BLaER1 treated with 17β-estradiol and CSF1 and Interleukin-3, amounts not matched to agents 10 nM and 100 nM (cell line): ENCODE results near the gene LAGE3.

Experiments used
- H3K27ac ChIP-seq, 11 experiments: shearing (Covaris generic); formaldehyde crosslinking; 2 replicates each; pipeline ENCODE4 v1.8.1; 2022
- H3K27me3 ChIP-seq, 11 experiments: shearing (Covaris generic); formaldehyde crosslinking; 2 replicates each; pipeline ENCODE4 v1.8.1; 2022
- H3K36me3 ChIP-seq, 11 experiments: shearing (Covaris generic); formaldehyde crosslinking; 2 replicates each; pipeline ENCODE4 v1.8.1; 2022
- H3K4me1 ChIP-seq, 10 experiments: shearing (Covaris generic); formaldehyde crosslinking; 2 replicates each; pipeline ENCODE4 v1.8.1; 2022
- H3K4me2 ChIP-seq, 11 experiments: shearing (Covaris generic); formaldehyde crosslinking; 2 replicates each; pipeline ENCODE4 v1.8.1; 2022
- H3K4me3 ChIP-seq, 10 experiments: shearing (Covaris generic); formaldehyde crosslinking; 2 replicates each; pipeline ENCODE4 v1.8.1; 2022
- H3K9ac ChIP-seq, 11 experiments: shearing (Covaris generic); formaldehyde crosslinking; 2 replicates each; pipeline ENCODE4 v1.8.1; 2022
- H3K9me3 ChIP-seq, 11 experiments: shearing (Covaris generic); formaldehyde crosslinking; replicated peaks in 1 of 11; 2 replicates each; pipeline ENCODE4 v1.8.1; 2022
- H4K20me1 ChIP-seq, 11 experiments: shearing (Covaris generic); formaldehyde crosslinking; 2 replicates each; pipeline ENCODE4 v1.8.1; 2022
- Cebpa-rat ChIP-seq, 11 experiments: shearing (Covaris generic); IDR thresholded peaks; 2 replicates each; pipeline ENCODE4 v1.8.1; 2022

Gene LAGE3

DNA sequence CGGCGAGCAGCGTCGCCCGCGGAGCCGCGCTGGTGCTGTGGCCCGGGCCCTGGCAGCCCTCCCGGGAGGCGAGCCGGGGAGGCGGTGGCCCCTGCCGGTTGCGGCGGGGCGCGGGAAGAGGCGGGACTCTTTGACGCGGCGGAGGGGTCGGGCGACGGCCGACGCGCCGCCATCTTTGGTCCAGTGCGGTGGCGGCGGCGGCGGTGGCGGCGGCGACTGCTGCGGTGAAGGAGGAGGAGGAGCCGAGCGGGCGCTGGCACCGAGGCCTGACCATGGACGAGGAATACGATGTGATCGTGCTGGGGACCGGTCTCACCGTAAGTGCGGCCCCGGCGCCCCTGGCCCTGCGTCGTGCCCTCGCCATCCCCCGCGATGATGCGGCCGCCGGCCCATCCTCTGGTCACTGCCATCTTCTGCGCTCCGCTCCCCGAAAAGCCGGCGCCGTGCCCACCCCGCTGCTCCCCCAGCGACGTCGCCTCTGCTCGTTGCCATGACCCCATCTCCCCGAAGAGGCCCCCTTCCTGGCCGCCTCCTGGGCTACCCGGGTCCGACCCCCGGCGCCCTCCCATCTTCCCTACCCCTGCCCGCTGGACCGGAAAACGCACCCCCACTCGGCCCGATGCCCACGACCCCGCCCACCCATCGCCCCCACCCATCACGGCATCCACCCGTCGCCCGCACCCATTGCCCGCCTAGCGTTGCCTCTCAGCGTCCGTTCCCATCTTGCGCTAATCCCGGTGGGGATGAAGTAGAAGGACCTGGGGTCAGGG, 41.9 kb downstream of the LAGE3 start, which contains the start of gene GDI1:
Gene GDI1 (plus strand): TSS at position 172 of the 770 bp plus-strand sequence. CDS start 101 bp downstream, at position 273.
- H3K4me2 ChIP-seq = peak within 1 kb of the TSS; percentile 79 to 90 (median 86)
- peak within 1 kb of the TSS; percentile 73 to 90 (median 86); a peak in 21 of 22 replicates for H3K27ac ChIP-seq
- H3K9ac ChIP-seq = peak within 1 kb of the TSS; percentile 79 to 89 (median 84)
- H4K20me1 ChIP-seq = peaks cover 5 to 81% (median 52%) of the 10 kb centered on the region in 11 experiments; a peak in 20 of 22 replicates
- H3K9me3 ChIP-seq = peaks cover 0 to 29% (median 12%) of the 10 kb centered on the region in 11 experiments; a peak in 12 of 22 replicates
- peaks cover 3 to 51% (median 33%) of the 10 kb centered on the region in 11 experiments; a peak in 16 of 22 replicates for H3K27me3 ChIP-seq
- H3K4me1 ChIP-seq = peaks cover 13 to 40% (median 22%) of the 10 kb centered on the region in 10 experiments; a peak in 19 of 20 replicates
- TF ChIP-seq Cebpa-rat (IDR thresholded peaks at IDR 0.05) = no peak
- peaks cover 20 to 74% (median 56%) of the 10 kb centered on the region in 11 experiments; a peak in 21 of 22 replicates for H3K36me3 ChIP-seq
- peak within 1 kb of the TSS; percentile 66 to 83 (median 77) for H3K4me3 ChIP-seq

- TF ChIP-seq Cebpa-rat (IDR thresholded peaks at IDR 0.05) = no peak
- Histone ChIP-seq H3K9ac (peak overlapping the region; percentile 79 to 89 (median 84)), H3K27me3 (peaks cover 3 to 50% (median 31%) of the 10 kb centered on the region in 11 experiments; a peak in 16 of 22 replicates), H3K27ac (peak overlapping the region; percentile 73 to 90 (median 86); a peak in 21 of 22 replicates), H3K36me3 (peaks cover 22 to 73% (median 54%) of the 10 kb centered on the region in 11 experiments; a peak in 21 of 22 replicates), H3K4me1 (peaks cover 13 to 47% (median 27%) of the 10 kb centered on the region in 10 experiments; a peak in 19 of 20 replicates), H3K4me2 (peak overlapping the region; percentile 51 to 83 (median 70)), H4K20me1 (peaks cover 5 to 81% (median 52%) of the 10 kb centered on the region in 11 experiments; a peak in 20 of 22 replicates), H3K9me3 (peaks cover 0 to 29% (median 12%) of the 10 kb centered on the region in 11 experiments; a peak in 12 of 22 replicates), H3K4me3 (peak overlapping the region; percentile 66 to 83 (median 77))
These were observed 42.6 kb downstream of the LAGE3 start for GRCh38 chrX:154436374-154436982.

GRCh38 chrX:154435171-154435733, 43.8 kb downstream of the LAGE3 start:
- H3K27me3 ChIP-seq = peaks cover 3 to 55% (median 31%) of the 10 kb centered on the region in 11 experiments; a peak in 16 of 22 replicates
- peaks cover 23 to 54% (median 39%) of the 10 kb centered on the region in 10 experiments for H3K4me1 ChIP-seq
- no peak overlapping the region for H3K4me2 ChIP-seq
- H4K20me1 ChIP-seq = peaks cover 5 to 77% (median 46%) of the 10 kb centered on the region in 11 experiments; a peak in 19 of 22 replicates
- no peak for TF ChIP-seq Cebpa-rat (IDR thresholded peaks at IDR 0.05)
- peaks cover 15 to 63% (median 47%) of the 10 kb centered on the region in 11 experiments; a peak in 21 of 22 replicates for H3K36me3 ChIP-seq
- peaks cover 0 to 25% (median 12%) of the 10 kb centered on the region in 11 experiments; a peak in 12 of 22 replicates for H3K9me3 ChIP-seq
- H3K27ac ChIP-seq = no peak overlapping the region
- no peak overlapping the region for H3K9ac ChIP-seq
- H3K4me3 ChIP-seq = no peak overlapping the region

DNA sequence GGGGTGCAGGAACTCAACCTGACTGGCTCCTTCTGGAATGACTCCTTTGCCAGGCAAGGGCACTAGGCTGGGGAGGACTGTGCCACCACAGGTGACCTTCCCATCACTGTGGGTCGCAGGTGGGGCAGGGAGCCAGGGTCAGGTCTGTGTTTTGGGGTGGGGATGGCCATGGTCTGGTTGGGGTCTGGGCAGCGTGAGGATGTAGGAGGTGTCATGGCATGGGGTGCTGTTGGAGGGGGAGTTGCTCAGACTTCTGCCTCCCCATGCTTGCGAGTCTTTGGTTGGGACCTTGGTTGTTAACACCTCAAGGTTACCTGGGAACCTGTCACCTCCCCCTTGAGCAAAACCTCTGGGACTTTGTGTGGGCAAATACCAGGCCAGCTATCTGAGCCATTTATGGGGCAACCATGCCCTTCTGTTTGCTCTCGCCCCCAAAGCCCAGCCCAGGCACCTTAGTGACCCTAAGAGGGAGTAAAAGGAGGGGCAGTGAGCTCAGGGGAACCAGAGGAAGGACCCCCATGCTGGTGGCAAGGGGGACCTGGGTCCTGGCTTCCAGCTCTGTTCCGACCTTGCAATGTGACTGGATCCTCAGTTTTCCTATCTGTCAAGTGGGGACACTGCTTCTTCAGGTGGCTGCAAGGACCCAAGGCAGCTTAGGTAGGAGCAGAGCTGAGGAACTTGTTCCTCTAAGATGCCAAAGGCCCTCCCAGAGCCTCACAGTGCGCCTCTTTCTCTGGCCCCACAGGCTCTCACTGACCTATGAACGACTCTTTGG, 44.5 kb downstream of the LAGE3 start:
- Histone ChIP-seq H3K36me3 (peaks cover 13 to 56% (median 46%) of the 10 kb centered on the region in 11 experiments; a peak in 21 of 22 replicates), H3K9me3 (peaks cover 0 to 25% (median 12%) of the 10 kb centered on the region in 11 experiments; a peak in 12 of 22 replicates), H3K27ac (no peak overlapping the region), H3K27me3 (peaks cover 3 to 55% (median 31%) of the 10 kb centered on the region in 11 experiments; a peak in 16 of 22 replicates), H3K9ac (no peak overlapping the region), H4K20me1 (peaks cover 5 to 71% (median 41%) of the 10 kb centered on the region in 11 experiments; a peak in 19 of 22 replicates), H3K4me3 (no peak overlapping the region), H3K4me1 (peaks cover 27 to 61% (median 46%) of the 10 kb centered on the region in 10 experiments), H3K4me2 (peak overlapping the region in 1 of 11 experiments; percentile 7; a peak in 1 of 22 replicates)
- no peak for TF ChIP-seq Cebpa-rat (IDR thresholded peaks at IDR 0.05)

GRCh38 chrX:154433605-154434004, 45.5 kb downstream of the LAGE3 start:
- Histone ChIP-seq H3K4me2 (0 out of 22 replicates have a peak overlapping the region, but pooled peaks of 1 of the 11 experiments have one; percentile 7), H3K36me3 (peaks cover 9 to 48% (median 42%) of the 10 kb centered on the region in 11 experiments; a peak in 21 of 22 replicates), H3K27ac (no peak overlapping the region), H3K4me1 (peaks cover 27 to 54% (median 44%) of the 10 kb centered on the region in 10 experiments), H3K9me3 (peaks cover 0 to 29% (median 14%) of the 10 kb centered on the region in 11 experiments; a peak in 16 of 22 replicates), H4K20me1 (peaks cover 5 to 62% (median 33%) of the 10 kb centered on the region in 11 experiments; a peak in 19 of 22 replicates), H3K4me3 (no peak overlapping the region), H3K9ac (peak overlapping the region in 1 of 11 experiments; percentile 14; a peak in 1 of 22 replicates), H3K27me3 (peaks cover 3 to 55% (median 31%) of the 10 kb centered on the region in 11 experiments; a peak in 16 of 22 replicates)
- TF ChIP-seq Cebpa-rat (IDR thresholded peaks at IDR 0.05) = no peak

DNA sequence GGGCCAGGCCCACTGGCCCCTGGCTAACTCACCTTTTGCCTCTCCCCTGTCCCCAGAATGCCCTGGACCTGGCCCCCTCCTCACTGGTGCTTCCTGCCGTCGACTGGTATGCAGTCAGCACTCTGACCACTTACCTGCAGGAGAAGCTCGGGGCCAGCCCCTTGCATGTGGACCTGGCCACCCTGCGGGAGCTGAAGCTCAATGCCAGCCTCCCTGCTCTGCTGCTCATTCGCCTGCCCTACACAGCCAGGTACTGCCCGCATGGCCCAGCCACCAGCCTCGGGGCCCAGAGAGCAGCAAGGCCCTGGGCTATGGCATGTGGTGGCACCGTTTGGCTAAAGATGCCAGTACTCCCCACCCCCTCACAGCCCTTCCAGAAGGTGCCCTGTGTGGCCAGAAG, 46.9 kb downstream of the LAGE3 start:
- H3K4me2 ChIP-seq = peak overlapping the region in 6 of 11 experiments; percentile 64 to 88 (median 78); a peak in 11 of 22 replicates
- TF ChIP-seq Cebpa-rat (IDR thresholded peaks at IDR 0.05) = no peak
- peaks cover 20 to 53% (median 46%) of the 10 kb centered on the region in 10 experiments for H3K4me1 ChIP-seq
- peak overlapping the region in 6 of 11 experiments; percentile 14 to 81 (median 50); a peak in 8 of 22 replicates for H3K9ac ChIP-seq
- H3K9me3 ChIP-seq = peaks cover 0 to 31% (median 21%) of the 10 kb centered on the region in 11 experiments; a peak in 16 of 22 replicates
- peaks cover 3 to 55% (median 28%) of the 10 kb centered on the region in 11 experiments; a peak in 16 of 22 replicates for H3K27me3 ChIP-seq
- peaks cover 9 to 48% (median 42%) of the 10 kb centered on the region in 11 experiments; a peak in 21 of 22 replicates for H3K36me3 ChIP-seq
- H3K4me3 ChIP-seq = peak overlapping the region in 2 of 10 experiments; percentile 17 to 76; a peak in 3 of 20 replicates
- H3K27ac ChIP-seq = peak overlapping the region in 8 of 11 experiments; percentile 39 to 84 (median 64); a peak in 12 of 22 replicates
- H4K20me1 ChIP-seq = peaks cover 0 to 55% (median 23%) of the 10 kb centered on the region in 11 experiments; a peak in 14 of 22 replicates

GRCh38 chrX:154431341-154431740, 47.7 kb downstream of the LAGE3 start:
- H3K9me3 ChIP-seq = peaks cover 0 to 31% (median 19%) of the 10 kb centered on the region in 11 experiments; a peak in 16 of 22 replicates

More at GRCh38 chrX:154431341-154431740, 47.7 kb downstream of the LAGE3 start:
- peaks cover 0 to 55% (median 23%) of the 10 kb centered on the region in 11 experiments; a peak in 14 of 22 replicates for H4K20me1 ChIP-seq
- H3K4me1 ChIP-seq = peaks cover 20 to 58% (median 49%) of the 10 kb centered on the region in 10 experiments
- H3K9ac ChIP-seq = peak overlapping the region; percentile 23 to 85 (median 58); a peak in 15 of 22 replicates
- peaks cover 9 to 48% (median 42%) of the 10 kb centered on the region in 11 experiments; a peak in 21 of 22 replicates for H3K36me3 ChIP-seq
- peak overlapping the region; percentile 34 to 84 (median 50); a peak in 19 of 22 replicates for H3K27ac ChIP-seq
- peak overlapping the region; percentile 41 to 88 (median 73) for H3K4me2 ChIP-seq
- no peak for TF ChIP-seq Cebpa-rat (IDR thresholded peaks at IDR 0.05)
- peaks cover 3 to 60% (median 28%) of the 10 kb centered on the region in 11 experiments; a peak in 16 of 22 replicates for H3K27me3 ChIP-seq
- H3K4me3 ChIP-seq = peak overlapping the region in 7 of 10 experiments; percentile 14 to 86 (median 78); a peak in 11 of 20 replicates
